GM06990 (cell line): ENCODE measurements around the gene APOM.
A peak's percentile ranks its signal among the peaks of the same experiment; 100 is the strongest.

ENCODE experiments used
- DNase-seq: peaks from one replicate; pipeline ENCODE4 v3.0.0-alpha.2; 2011; ENCODE audit not compliant: insufficient read length; ENCODE audit errors: extremely low read depth
- H3K27me3 ChIP-seq: replicated peaks from 2 replicates; pipeline ENCODE4 v1.6.0; 2011; ENCODE audit warnings: low read length; ENCODE audit not compliant: control insufficient read depth, insufficient read depth
- H3K36me3 ChIP-seq: 2 replicates; pipeline ENCODE4 v1.5.1; 2011; ENCODE audit warnings: low read length; ENCODE audit not compliant: control insufficient read depth, insufficient read depth
- H3K4me3 ChIP-seq: replicated peaks from 2 replicates; pipeline ENCODE4 v1.5.1; 2011; ENCODE audit warnings: low read depth, mild to moderate bottlenecking, control low read depth, low read length
- CTCF ChIP-seq: IDR thresholded peaks from 2 replicates; pipeline ENCODE4 v1.5.1; 2011; ENCODE audit warnings: low read length, control low read depth, mild to moderate bottlenecking, inconsistent platforms; ENCODE audit not compliant: insufficient read depth, poor library complexity, severe bottlenecking

The APOM gene

DNA sequence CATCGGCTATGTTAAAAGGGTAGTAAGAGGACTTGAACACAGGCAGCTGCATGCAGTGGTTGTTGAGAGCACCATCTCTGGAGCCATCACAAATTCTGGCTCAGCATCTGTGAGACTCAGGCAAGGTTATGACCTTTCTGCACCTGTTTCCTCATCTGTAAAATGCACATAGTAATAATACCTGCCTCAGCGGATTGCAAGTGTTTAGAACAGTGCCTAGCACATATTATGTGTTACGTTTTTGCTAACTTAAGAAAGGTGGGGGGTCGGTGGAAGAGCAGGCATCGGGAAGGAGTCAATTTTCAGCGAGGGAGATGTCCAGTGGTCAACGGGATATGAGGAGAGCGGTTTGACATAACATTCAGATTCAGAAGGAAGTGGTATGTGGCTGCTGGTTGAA lies 22.3 kb downstream of the APOM start:
- TF ChIP-seq CTCF: no peak
- Histone ChIP-seq H3K4me3 (no peak overlapping the region), H3K36me3 (peaks cover 2% of the 10 kb centered on the region; the same call in 1 of the 2 replicates), H3K27me3 (no peaks in the 10 kb centered on the region)
- DNase-seq: no peak

DNA sequence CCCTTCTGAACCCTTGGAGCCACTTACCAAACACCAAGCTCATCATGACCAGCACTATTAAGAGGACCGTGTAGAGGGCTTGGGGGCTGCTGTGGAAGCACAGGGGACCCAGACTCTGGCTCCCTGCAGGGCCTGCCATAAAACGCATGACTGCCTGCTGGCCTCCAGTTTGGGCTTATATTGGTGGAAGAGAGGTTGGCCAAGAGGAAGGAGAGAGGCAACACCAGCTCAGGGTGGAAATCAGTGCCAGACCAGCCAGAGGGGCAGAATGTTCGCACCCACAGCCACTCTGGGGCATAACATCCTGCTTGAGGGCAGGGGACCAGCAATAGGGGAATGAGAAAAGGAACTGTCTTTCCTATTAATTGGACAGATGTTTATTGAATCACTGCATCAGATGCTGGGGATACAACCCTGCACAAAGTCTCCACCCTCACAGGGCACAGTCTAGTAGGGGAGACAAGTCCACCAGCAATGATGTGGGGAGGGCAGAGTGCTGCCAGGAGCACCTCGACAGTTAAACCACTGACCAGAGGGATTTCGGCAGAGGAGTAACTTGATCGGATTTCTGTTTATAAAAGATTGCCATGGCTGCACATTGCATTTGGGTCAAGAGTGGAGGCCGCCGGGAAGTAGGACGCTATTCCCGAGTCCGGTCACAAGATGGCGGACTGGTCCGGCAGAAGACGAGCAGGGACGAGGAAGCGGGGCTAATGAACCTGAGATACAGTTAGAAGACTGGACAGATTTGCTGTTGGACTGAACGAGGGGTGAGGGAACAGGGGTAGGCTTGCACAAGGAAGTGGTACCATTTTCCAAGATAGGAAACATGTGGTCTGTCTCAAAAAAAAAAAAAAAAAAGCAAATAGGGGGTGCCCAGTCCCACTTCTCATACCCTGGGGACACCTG lies 24.8 kb downstream of the APOM start, which contains the start of gene LY6G5C:
Gene LY6G5C, minus strand, starts transcription at position 842 of the 909 bp plus-strand sequence. Its CDS starts 694 bp downstream, at position 148.
- peak; percentile 61 for DNase-seq
- TF ChIP-seq CTCF: peak; percentile 74
- H3K4me3 ChIP-seq: peak within 1 kb of the TSS; percentile 61
- H3K36me3 ChIP-seq: peaks cover 1% of the 10 kb centered on the region
- no peaks in the 10 kb centered on the region for H3K27me3 ChIP-seq

DNA sequence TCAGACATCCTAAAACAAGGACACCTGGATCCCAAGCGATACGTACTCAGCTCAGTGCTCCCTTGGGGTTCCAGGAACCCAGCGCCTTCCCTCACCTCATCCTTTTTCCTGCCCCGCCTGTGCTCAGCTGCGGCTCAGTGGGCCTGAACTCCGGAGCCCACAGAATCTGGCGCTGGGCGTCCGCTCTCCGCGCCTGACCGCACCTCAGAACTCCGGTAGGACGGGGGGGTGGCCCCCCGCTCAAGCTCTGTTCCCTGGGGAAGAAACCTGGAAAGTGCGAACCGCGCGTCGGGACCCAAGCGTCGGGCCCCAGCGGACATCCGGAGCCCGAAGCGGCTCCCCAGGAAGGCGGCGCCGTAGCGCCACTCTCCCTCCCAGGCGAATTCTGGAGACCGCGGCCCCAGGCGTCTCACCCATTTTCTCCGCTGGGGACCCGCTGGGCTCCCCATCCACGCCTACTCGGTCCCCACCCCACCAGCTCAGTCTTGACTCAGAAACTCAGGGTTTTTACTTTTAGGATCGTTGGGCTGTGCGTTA lies 25.5 kb downstream of the APOM start:
- Histone ChIP-seq H3K36me3 (peaks cover 3% of the 10 kb centered on the region), H3K4me3 (peak overlapping the region; percentile 61), H3K27me3 (no peaks in the 10 kb centered on the region)
- TF ChIP-seq CTCF: peak; percentile 41
- peak; percentile 48 for DNase-seq

DNA sequence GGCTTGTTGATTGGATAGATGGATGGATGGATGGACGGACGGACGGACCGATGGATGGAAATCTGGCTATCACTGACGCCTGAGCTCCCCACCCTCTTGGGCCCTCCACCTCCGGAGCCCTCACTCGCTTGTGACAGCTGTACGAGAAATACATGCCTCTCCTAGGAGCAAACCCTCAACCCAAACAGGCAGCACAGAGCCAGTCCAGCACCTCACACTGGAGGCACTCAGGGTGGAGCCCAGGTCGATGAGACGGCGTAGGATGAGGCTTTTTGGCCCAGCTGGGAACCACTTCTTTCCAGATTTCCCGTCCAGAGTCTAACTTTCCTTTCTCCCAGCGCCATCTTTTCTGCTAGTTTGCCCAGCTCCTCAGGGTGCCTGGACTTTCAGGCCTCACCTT lies 27.9 kb downstream of the APOM start:
- TF ChIP-seq CTCF: no peak
- DNase-seq: no peak
- Histone ChIP-seq H3K27me3 (no peaks in the 10 kb centered on the region), H3K36me3 (peaks cover 14% of the 10 kb centered on the region), H3K4me3 (no peak overlapping the region)

GRCh38 chr6:31686483-31686882 lies 30.8 kb downstream of the APOM start:
- no peak for DNase-seq
- TF ChIP-seq CTCF: no peak
- Histone ChIP-seq H3K27me3 (no peaks in the 10 kb centered on the region), H3K36me3 (peaks cover 34% of the 10 kb centered on the region), H3K4me3 (no peak overlapping the region)
